Measurements from ENCODE around the gene ATP5ME.
"Not testable (repeated sequence)": the region's sequence is repeated elsewhere in the genome, so short reads cannot be mapped to it uniquely, and the experiment has no call there.

The ATP5ME gene

DNA sequence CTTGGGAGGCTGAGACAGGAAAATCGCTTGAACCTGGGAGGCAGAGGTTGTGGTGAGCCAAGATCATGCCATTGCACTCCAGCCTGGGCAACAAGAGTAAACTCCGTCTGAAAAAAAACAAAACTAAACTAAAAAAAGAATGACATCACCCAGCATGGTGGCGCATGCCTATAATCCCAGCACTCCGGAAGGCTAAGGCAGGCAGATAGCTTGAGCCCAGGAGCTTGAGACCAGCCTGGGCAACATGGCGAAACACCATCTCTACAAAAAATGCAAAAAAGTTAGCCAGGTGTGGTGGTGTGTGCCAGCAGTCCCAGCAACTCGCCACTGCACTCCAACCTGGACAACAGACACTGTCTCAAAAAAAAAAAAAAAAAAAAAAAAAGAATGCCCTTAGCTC, 31.7 kb downstream of the ATP5ME start:
- not testable (repeated sequence) for H3K9ac ChIP-seq (ENCODE audit: low read depth, low read length); H3K4me1 ChIP-seq (ENCODE audit: control insufficient read depth, insufficient read depth, low read length); H3K27me3 ChIP-seq (ENCODE audit: control insufficient read depth, insufficient read depth, low read length); H3K9me3 ChIP-seq (ENCODE audit: control insufficient read depth, insufficient read depth, low read length); H3K36me3 ChIP-seq (ENCODE audit: control insufficient read depth, insufficient read depth, low read length); H3K4me3 ChIP-seq (ENCODE audit: low read depth, low read length)

DNA sequence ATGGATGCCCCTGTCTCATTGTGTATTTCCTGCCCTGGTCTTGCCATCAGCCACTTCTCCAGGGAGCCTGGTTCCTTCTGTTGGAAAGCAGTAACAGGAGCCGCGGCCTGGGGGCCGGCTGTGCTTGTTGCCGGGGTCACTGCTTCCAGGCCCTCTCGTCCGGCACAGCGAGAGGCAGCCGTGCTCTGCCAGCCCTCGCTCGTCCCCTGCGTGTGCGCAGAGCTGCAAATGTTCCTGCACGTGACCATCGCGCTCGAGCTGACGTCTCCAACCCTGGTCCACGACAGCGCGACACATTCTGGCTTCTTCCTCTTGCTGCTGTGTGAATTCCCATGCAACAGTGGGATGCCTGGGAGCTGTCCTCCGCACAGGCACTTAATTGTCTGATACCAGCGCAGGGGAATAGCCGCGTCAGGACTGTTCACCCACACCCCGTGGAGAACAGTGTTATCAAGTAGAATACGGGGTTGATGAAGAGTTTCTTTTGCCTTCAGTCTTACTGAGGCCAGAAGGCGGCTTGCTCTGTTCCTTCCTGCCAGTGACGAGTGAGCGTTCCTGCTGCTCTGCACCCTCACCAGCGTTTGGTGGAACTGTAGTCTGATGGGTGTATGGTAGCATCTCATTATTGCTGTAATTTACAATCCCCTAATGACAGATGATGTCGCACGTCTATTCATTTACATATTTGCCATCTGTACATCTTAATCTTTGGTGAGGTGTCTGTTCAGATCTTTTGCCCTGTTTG, 36.4 kb downstream of the ATP5ME start:
- no peaks in the 10 kb centered on the region for H3K9me3 ChIP-seq (ENCODE audit: control insufficient read depth, insufficient read depth, low read length)
- H3K9ac ChIP-seq (ENCODE audit: low read depth, low read length), result no peak overlapping the region
- no peaks in the 10 kb centered on the region for H3K4me1 ChIP-seq (ENCODE audit: control insufficient read depth, insufficient read depth, low read length)
- no peaks in the 10 kb centered on the region for H3K36me3 ChIP-seq (ENCODE audit: control insufficient read depth, insufficient read depth, low read length)
- H3K27me3 ChIP-seq (ENCODE audit: control insufficient read depth, insufficient read depth, low read length), result no peaks in the 10 kb centered on the region
- no peak overlapping the region for H3K4me3 ChIP-seq (ENCODE audit: low read depth, low read length)

DNA sequence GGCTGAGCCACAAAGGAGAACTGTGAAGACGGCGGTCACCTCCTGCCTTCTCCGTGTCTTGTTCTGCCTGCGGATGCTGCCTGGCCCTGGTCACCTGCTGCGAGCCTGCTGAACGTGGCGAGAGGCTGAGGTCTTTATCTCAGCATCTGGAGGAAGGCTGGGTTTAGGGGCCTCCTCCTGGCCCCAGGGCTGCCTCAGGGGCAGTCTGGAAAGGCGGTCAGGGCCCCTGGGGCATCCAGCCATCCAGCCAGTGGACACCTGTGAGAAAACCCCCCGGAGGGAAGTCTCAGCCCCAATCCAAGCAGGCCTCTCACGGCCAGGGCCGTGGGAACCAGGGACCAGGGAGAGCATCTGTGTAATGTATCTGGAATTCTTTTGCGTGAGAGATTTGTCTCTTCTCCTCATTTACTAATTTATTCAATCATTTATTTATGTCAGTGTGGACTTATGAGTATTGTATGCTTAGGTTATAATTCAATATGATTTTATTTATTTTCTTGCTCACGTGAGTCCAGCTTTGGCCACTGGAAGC, 37.4 kb downstream of the ATP5ME start:
- peaks cover 3% of the 10 kb centered on the region for H3K9me3 ChIP-seq (ENCODE audit: control insufficient read depth, insufficient read depth, low read length)
- no peak overlapping the region for H3K9ac ChIP-seq (ENCODE audit: low read depth, low read length)
- no peaks in the 10 kb centered on the region for H3K4me1 ChIP-seq (ENCODE audit: control insufficient read depth, insufficient read depth, low read length)
- no peaks in the 10 kb centered on the region for H3K36me3 ChIP-seq (ENCODE audit: control insufficient read depth, insufficient read depth, low read length)
- no peak overlapping the region for H3K4me3 ChIP-seq (ENCODE audit: low read depth, low read length)
- H3K27me3 ChIP-seq (ENCODE audit: control insufficient read depth, insufficient read depth, low read length), result no peaks in the 10 kb centered on the region

DNA sequence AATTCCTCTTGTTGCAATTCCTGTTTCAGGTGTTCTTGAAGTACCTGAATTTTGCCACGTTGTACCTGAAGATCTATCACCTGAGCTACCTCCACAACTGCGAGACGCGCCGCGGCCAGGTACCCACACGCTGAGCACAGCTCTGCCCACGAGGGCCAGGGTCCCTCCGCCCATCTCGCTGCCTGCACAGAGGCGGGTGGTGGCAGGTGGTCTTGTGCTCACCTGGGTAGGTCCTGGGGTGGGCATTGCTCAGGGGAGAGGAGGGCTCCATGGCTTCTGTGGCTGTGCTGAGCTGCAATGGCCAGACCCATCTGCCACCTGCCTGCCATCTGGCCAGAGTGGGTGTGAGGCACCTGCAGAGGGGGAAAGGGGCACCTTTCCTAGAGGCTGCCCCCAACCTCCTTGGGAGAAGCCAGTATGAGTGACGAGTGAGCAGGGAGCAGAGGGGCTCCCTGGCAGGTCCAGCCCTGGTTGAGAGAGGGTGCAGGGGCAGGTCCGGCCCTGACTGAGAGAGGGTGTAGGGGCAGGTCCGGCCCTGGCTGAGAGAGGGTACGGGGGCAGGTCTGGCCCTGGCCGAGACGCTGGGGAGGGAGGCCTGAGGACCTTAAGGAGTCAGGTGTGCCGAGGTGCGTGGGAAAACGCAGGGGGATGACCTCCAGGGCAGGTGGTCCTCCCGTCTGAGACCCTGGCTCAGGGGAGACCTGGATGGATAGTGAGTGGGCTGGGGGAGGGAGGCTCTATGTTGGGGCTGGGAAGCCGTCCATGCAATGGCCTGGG, 38.0 kb downstream of the ATP5ME start:
- H3K4me3 ChIP-seq (ENCODE audit: low read depth, low read length), result no peak overlapping the region
- no peaks in the 10 kb centered on the region for H3K4me1 ChIP-seq (ENCODE audit: control insufficient read depth, insufficient read depth, low read length)
- H3K36me3 ChIP-seq (ENCODE audit: control insufficient read depth, insufficient read depth, low read length), result no peaks in the 10 kb centered on the region
- no peak overlapping the region for H3K9ac ChIP-seq (ENCODE audit: low read depth, low read length)
- peaks cover 3% of the 10 kb centered on the region for H3K9me3 ChIP-seq (ENCODE audit: control insufficient read depth, insufficient read depth, low read length)
- H3K27me3 ChIP-seq (ENCODE audit: control insufficient read depth, insufficient read depth, low read length), result no peaks in the 10 kb centered on the region

DNA sequence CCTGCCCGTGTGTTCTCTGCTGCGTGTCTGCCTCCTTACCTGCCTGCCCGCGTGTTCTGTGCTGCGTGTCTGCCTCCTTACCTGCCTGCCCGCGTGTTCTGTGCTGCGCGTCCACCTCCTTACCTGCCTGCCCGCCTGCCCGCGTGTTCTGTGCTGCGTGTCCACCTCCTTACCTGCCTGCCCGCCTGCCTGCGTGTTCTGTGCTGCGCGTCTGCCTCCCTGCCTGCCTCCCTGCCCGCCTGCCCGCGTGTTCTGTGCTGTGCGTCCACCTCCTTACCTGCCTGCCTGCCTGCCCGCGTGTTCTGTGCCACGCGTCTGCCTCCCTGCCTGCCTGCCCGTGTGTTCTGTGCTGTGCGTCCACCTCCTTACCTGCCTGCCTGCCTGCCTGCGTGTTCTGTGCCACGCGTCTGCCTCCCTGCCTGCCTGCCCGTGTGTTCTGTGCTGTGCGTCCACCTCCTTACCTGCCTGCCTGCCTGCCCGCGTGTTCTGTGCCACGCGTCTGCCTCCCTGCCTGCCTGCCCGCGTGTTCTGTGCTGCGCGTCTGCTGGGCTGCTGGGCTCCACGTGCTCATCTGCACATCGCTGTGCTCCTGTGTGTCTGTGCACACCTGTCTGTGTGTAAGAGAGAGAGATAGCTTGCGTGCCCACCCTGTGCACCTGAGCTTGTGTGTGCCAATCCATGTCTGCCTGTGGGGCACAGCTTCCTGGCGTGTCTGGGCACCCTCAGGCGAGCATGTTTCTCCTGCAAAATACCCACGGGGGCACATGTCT, 38.8 kb downstream of the ATP5ME start:
- H3K4me3 ChIP-seq (ENCODE audit: low read depth, low read length); H3K36me3 ChIP-seq (ENCODE audit: control insufficient read depth, insufficient read depth, low read length); H3K27me3 ChIP-seq (ENCODE audit: control insufficient read depth, insufficient read depth, low read length); H3K9me3 ChIP-seq (ENCODE audit: control insufficient read depth, insufficient read depth, low read length); H3K9ac ChIP-seq (ENCODE audit: low read depth, low read length); H3K4me1 ChIP-seq (ENCODE audit: control insufficient read depth, insufficient read depth, low read length): not testable (repeated sequence)

DNA sequence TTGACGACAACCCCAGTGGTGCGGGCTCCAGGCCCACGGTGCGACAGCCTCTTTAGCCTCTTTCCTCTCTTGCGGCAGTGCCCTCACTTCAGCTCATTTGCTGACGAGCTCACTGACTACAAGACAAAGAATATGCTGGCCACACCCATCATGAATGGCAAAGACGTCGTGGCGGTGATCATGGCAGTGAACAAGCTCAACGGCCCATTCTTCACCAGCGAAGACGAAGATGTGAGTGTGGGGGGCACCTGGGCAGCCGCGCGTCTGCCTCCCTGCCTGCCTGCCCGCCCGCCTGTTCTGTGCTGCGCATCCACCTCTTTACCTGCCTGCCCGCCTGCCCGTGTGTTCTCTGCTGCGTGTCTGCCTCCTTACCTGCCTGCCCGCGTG, 39.5 kb downstream of the ATP5ME start:
- H3K4me1 ChIP-seq (ENCODE audit: control insufficient read depth, insufficient read depth, low read length), result no peaks in the 10 kb centered on the region
- no peak overlapping the region for H3K9ac ChIP-seq (ENCODE audit: low read depth, low read length)
- no peak overlapping the region for H3K4me3 ChIP-seq (ENCODE audit: low read depth, low read length)
- no peaks in the 10 kb centered on the region for H3K36me3 ChIP-seq (ENCODE audit: control insufficient read depth, insufficient read depth, low read length)
- peaks cover 3% of the 10 kb centered on the region for H3K9me3 ChIP-seq (ENCODE audit: control insufficient read depth, insufficient read depth, low read length)
- no peaks in the 10 kb centered on the region for H3K27me3 ChIP-seq (ENCODE audit: control insufficient read depth, insufficient read depth, low read length)

DNA sequence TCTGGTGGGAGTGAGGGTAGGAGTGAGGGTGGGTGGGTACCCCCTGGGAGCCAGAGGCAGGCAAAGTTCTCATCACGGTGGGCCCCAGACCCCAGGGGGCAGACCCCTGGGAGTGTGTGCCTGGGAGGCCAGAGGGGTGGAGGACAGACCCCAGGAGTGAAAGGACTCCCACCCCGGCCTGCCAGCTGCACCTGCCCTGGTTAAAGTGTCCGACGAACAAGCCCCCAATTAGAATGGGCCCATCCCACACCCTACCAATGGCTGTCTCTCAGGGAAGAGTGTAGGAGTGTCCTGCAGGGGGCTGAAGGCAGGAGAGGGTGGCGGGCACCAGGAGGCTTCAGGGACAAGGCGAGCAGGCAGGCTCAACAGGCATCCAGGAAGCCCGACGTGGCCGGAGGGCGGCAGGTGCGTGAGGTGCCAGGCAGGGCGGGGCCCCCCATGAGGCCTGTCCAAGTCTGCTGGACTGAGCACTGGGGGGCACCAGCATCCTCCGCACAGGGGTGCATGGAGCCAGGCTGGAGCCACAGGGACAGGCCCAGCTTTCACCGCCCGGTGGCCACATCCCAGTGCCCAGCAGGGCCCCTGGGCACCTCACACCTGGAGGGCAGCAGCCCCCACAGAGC, 40.0 kb downstream of the ATP5ME start:
- Histone ChIP-seq H3K9ac (ENCODE audit: low read depth, low read length) (no peak overlapping the region), H3K4me1 (ENCODE audit: control insufficient read depth, insufficient read depth, low read length) (no peaks in the 10 kb centered on the region), H3K4me3 (ENCODE audit: low read depth, low read length) (no peak overlapping the region), H3K27me3 (ENCODE audit: control insufficient read depth, insufficient read depth, low read length) (no peaks in the 10 kb centered on the region), H3K36me3 (ENCODE audit: control insufficient read depth, insufficient read depth, low read length) (no peaks in the 10 kb centered on the region), H3K9me3 (ENCODE audit: control insufficient read depth, insufficient read depth, low read length) (peaks cover 3% of the 10 kb centered on the region)

DNA sequence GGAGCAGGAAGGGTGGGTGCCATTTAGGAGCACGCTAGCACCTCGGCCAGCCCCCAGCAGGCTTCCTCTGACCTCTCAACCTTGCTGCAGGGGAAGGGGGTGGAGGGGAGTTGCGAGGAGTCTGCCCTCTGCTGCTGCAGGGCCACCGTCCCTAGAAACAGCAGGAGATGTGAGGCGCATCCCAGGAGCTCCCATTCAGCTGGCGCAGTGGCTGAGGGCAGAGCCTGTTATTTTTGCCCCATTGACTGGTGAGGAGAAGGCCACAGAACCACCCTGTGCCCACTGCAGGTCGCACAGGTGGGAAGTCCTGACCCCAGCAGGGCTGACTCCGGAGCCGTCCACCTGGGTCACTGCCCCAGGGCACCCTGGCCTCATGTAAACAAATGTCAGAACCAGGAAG, 40.7 kb downstream of the ATP5ME start:
- Histone ChIP-seq H3K4me3 (ENCODE audit: low read depth, low read length) (no peak overlapping the region), H3K36me3 (ENCODE audit: control insufficient read depth, insufficient read depth, low read length) (no peaks in the 10 kb centered on the region), H3K4me1 (ENCODE audit: control insufficient read depth, insufficient read depth, low read length) (no peaks in the 10 kb centered on the region), H3K9ac (ENCODE audit: low read depth, low read length) (no peak overlapping the region), H3K9me3 (ENCODE audit: control insufficient read depth, insufficient read depth, low read length) (peaks cover 3% of the 10 kb centered on the region), H3K27me3 (ENCODE audit: control insufficient read depth, insufficient read depth, low read length) (no peaks in the 10 kb centered on the region)

DNA sequence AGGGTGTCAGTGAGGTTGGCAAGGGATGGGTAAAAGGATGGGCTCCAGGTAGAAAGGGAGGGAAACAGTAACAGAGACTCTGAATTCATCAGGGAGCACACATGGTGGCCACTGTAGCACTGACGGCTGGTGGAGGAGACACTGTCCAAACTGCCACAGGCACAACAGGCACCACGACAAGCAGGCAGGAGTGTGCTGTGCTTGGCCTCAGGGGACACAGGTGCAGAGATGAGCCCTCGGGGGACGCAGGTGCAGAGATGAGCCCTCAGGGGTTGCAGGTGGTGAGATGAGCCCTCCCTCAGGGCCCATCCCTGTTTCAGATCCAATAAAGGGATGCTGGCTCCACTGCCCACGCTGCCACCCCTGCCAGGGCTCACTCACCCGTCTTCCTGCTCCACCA, 41.1 kb downstream of the ATP5ME start:
- Histone ChIP-seq H3K9me3 (ENCODE audit: control insufficient read depth, insufficient read depth, low read length) (peaks cover 3% of the 10 kb centered on the region), H3K9ac (ENCODE audit: low read depth, low read length) (no peak overlapping the region), H3K27me3 (ENCODE audit: control insufficient read depth, insufficient read depth, low read length) (no peaks in the 10 kb centered on the region), H3K4me3 (ENCODE audit: low read depth, low read length) (no peak overlapping the region), H3K4me1 (ENCODE audit: control insufficient read depth, insufficient read depth, low read length) (no peaks in the 10 kb centered on the region), H3K36me3 (ENCODE audit: control insufficient read depth, insufficient read depth, low read length) (no peaks in the 10 kb centered on the region)

DNA sequence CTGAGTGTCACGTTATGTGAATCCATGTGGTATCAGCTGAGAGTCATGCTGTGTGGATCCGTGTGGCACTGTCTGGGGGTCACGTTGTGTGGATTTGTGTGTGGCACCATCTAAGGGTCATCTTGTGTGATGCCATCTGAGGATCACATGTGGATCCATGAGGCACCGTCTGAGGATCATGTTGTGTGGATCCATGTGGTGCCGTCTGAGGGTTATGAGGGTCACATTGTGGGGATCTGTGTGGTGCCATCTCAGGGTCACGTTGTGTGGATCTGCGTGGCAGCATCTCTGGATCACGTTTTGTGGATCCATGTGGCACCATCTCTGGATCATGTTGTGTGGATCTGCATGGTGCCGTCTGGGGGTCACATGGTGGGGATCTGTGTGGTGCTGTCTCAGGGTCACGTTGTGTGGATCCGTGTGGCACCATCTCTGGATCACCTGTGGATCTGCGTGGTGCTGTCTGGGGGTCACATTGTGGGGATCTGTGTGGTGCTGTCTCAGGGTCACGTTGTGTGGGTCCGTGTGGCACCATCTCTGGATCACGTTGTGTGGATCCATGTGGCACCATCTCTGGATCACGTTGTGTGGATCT, 41.8 kb downstream of the ATP5ME start:
- Histone ChIP-seq H3K36me3 (ENCODE audit: control insufficient read depth, insufficient read depth, low read length) (no peaks in the 10 kb centered on the region), H3K4me3 (ENCODE audit: low read depth, low read length) (no peak overlapping the region), H3K9ac (ENCODE audit: low read depth, low read length) (no peak overlapping the region), H3K4me1 (ENCODE audit: control insufficient read depth, insufficient read depth, low read length) (no peaks in the 10 kb centered on the region), H3K9me3 (ENCODE audit: control insufficient read depth, insufficient read depth, low read length) (peaks cover 3% of the 10 kb centered on the region), H3K27me3 (ENCODE audit: control insufficient read depth, insufficient read depth, low read length) (no peaks in the 10 kb centered on the region)

DNA sequence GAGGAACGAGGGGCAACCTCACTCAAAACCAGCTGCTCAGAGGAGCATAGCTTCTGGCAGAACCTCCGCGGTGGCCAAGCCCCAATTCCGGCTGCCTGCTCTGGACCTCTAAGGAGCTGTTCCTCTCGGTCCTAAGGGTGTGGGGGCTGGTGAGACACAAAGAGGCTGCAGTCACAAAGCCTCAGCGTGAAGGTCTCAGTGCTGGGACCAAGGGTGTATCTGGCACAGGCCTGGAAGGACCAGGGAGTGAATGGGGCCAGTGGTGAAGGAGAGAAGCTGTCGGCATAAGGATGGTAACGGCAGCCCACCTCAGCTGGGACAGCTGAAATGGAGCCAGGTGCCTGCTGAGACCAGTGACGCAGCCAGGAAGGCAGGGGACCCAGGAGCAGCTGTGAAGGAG, 43.4 kb downstream of the ATP5ME start:
- peaks cover 3% of the 10 kb centered on the region for H3K9me3 ChIP-seq (ENCODE audit: control insufficient read depth, insufficient read depth, low read length)
- no peak overlapping the region for H3K4me3 ChIP-seq (ENCODE audit: low read depth, low read length)
- H3K36me3 ChIP-seq (ENCODE audit: control insufficient read depth, insufficient read depth, low read length), result no peaks in the 10 kb centered on the region
- no peaks in the 10 kb centered on the region for H3K4me1 ChIP-seq (ENCODE audit: control insufficient read depth, insufficient read depth, low read length)
- H3K9ac ChIP-seq (ENCODE audit: low read depth, low read length), result no peak overlapping the region
- H3K27me3 ChIP-seq (ENCODE audit: control insufficient read depth, insufficient read depth, low read length), result no peaks in the 10 kb centered on the region

Data from iPS-15b (cell line).